NB4 (cell line): Measurements from ENCODE around the gene INO80C.

Experiments used
- POLR2A ChIP-seq: IDR thresholded peaks from 2 replicates; pipeline ENCODE4 v1.6.1; 2011; ENCODE audit warnings: mild to moderate bottlenecking; ENCODE audit not compliant: insufficient read length; ENCODE audit errors: extremely low read depth
- TF ChIP-seq, protein P1 (sequence below): IDR thresholded peaks from 2 replicates; pipeline ENCODE4 v1.6.1; 2011; ENCODE audit warnings: low read depth, low read length
- TF ChIP-seq, protein P2 (sequence below): IDR thresholded peaks from one replicate; pipeline ENCODE4 v1.5.1; 2012; ENCODE audit warnings: low read depth, low read length

DNA sequence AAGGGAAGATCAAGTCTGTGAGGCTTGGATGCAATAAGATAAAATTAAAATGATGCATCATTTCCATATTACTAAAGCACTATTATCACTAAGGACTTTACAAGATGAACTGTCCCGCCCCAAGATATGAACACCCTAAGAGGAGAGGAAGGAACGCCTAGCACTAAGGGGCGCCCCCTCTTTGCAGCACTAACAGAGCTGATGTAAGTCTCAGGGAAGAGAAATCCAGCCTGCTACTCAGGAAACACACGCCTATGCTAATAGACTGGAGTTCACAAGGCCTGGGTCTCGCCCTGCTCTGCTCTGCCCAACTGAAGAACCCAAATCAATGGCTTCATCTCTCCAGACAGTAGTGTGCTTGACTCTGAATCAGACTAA, 6.1 kb downstream of the INO80C start:
- TF ChIP-seq, protein P1, sequence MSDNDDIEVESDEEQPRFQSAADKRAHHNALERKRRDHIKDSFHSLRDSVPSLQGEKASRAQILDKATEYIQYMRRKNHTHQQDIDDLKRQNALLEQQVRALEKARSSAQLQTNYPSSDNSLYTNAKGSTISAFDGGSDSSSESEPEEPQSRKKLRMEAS, result no peak
- TF ChIP-seq, protein P2, sequence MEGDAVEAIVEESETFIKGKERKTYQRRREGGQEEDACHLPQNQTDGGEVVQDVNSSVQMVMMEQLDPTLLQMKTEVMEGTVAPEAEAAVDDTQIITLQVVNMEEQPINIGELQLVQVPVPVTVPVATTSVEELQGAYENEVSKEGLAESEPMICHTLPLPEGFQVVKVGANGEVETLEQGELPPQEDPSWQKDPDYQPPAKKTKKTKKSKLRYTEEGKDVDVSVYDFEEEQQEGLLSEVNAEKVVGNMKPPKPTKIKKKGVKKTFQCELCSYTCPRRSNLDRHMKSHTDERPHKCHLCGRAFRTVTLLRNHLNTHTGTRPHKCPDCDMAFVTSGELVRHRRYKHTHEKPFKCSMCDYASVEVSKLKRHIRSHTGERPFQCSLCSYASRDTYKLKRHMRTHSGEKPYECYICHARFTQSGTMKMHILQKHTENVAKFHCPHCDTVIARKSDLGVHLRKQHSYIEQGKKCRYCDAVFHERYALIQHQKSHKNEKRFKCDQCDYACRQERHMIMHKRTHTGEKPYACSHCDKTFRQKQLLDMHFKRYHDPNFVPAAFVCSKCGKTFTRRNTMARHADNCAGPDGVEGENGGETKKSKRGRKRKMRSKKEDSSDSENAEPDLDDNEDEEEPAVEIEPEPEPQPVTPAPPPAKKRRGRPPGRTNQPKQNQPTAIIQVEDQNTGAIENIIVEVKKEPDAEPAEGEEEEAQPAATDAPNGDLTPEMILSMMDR, result no peak
- no peak for TF ChIP-seq POLR2A
